ENCODE measurements around the gene SLC25A43. TPM values are rescaled to one million over a fixed set of nuclear protein-coding genes. Genes with fewer than 3 reads are reported as not detected.

Gene SLC25A43
- polyA plus RNA-seq, 2 of the 4 experiments (the other 2 are of a cell fraction), result 27.4 to 31.2 TPM

- TF ChIP-seq HEYL (CRISPR knock-in tag; IDR thresholded peaks at IDR 0.05), result no peak
- no peak for TF ChIP-seq TP53 (CRISPR knock-in tag; IDR thresholded peaks at IDR 0.05)
- no peak for TF ChIP-seq CHD4 (IDR thresholded peaks at IDR 0.05; ENCODE audit: borderline replicate concordance)
- 0 out of 2 replicates have a peak, but pooled peaks have one; percentile 29 for TF ChIP-seq EHF (CRISPR knock-in tag; IDR thresholded peaks at IDR 0.05)
- no peak for TF ChIP-seq NFE2L2 (conservative IDR thresholded peaks at IDR 0.05; ENCODE audit: low read length)
- TF ChIP-seq NPAS2 (CRISPR knock-in tag; IDR thresholded peaks at IDR 0.05; ENCODE audit: borderline replicate concordance), result no peak
- no peak for TF ChIP-seq GATA3 (IDR thresholded peaks at IDR 0.05; ENCODE audit: borderline replicate concordance)
- no peak for TF ChIP-seq POLR2AphosphoS2 (conservative IDR thresholded peaks at IDR 0.05; ENCODE audit: low read length)
- TF ChIP-seq HOXB5 (CRISPR knock-in tag; IDR thresholded peaks at IDR 0.05), result no peak
- 0 out of 2 replicates have a peak, but pooled peaks have one; percentile 52 for TF ChIP-seq FOSB (CRISPR knock-in tag; IDR thresholded peaks at IDR 0.05)
- TF ChIP-seq RAD21 (conservative IDR thresholded peaks at IDR 0.05 in 1 of 2, IDR thresholded peaks at IDR 0.05 in 1 of 2), result peak; percentile 25 to 36; a peak in 4 of 5 replicates
- no peak; the same call in 1 of the 2 replicates for TF ChIP-seq MYC (IDR thresholded peaks at IDR 0.05; ENCODE audit: borderline replicate concordance, low read length)
- TF ChIP-seq MAFK (IDR thresholded peaks at IDR 0.05; ENCODE audit: partially characterized antibody), result peak; percentile 79
- TF ChIP-seq MAX (IDR thresholded peaks at IDR 0.05), result peak; percentile 38
- TF ChIP-seq PBX3 (IDR thresholded peaks at IDR 0.05), result no peak
- TF ChIP-seq HES2 (IDR thresholded peaks at IDR 0.05), result no peak
Measured at GRCh38 chrX:119502727-119503483, 103.8 kb downstream of the SLC25A43 start (continued).

GRCh38 chrX:119503484-119503861 is 104.3 kb downstream of the SLC25A43 start:
- Histone ChIP-seq H3K9me3 (no peaks in the 10 kb centered on the region), H3K27ac (peak overlapping the region; percentile 90 to 100), H3K4me3 (no peak overlapping the region), H3K4me1 (peaks cover 68% of the 10 kb centered on the region), H3K4me2 (peak overlapping the region; percentile 79)
- DNase-seq (ENCODE audit: low read depth in 1 of 2, low spot score in 1 of 2) (peak in 1 of 2 experiments; percentile 91), ATAC-seq (peak; percentile 89 to 90), FAIRE-seq (no peak)
- ChIA-PET POLR2A (interaction anchor here (0.8 to 1.9 kb wide), 8 partner anchors 9 to 266 kb away, joined by 3 to 15 read pairs (median 5); partner anchors contain the start of gene SLC25A5), CTCF (interaction anchor here (0.6 to 31.5 kb wide), 4 partner anchors 9 to 59 kb away, joined by 3 to 814 read pairs (median 14); no protein-coding TSS in a partner anchor)
- TF ChIP-seq BCL3 (IDR thresholded peaks at IDR 0.05) (peak; percentile 47; the same call in 1 of the 3 replicates), ESRRA (IDR thresholded peaks at IDR 0.05; ENCODE audit: borderline replicate concordance, low read length) (peak; percentile 92), JUN (IDR thresholded peaks at IDR 0.05) (peak; percentile 63 to 86; a peak in 4 of 5 replicates), MAZ (IDR thresholded peaks at IDR 0.05; ENCODE audit: borderline replicate concordance, low read depth, low read length) (no peak), MAX (IDR thresholded peaks at IDR 0.05) (peak; percentile 62; the same call in 1 of the 2 replicates), FOSL2 (IDR thresholded peaks at IDR 0.05) (0 out of 2 replicates have a peak, but pooled peaks have one; percentile 21), FOSL2 (CRISPR knock-in tag; IDR thresholded peaks at IDR 0.05) (peak; percentile 81), SMC3 (IDR thresholded peaks at IDR 0.05) (peak; percentile 30; the same call in 1 of the 3 replicates), RAD21 (conservative IDR thresholded peaks at IDR 0.05 in 1 of 2, IDR thresholded peaks at IDR 0.05 in 1 of 2) (peak in 1 of 2 experiments; percentile 6; a peak in 2 of 5 replicates), EP300 (IDR thresholded peaks at IDR 0.05) (peak; percentile 73 to 89; a peak in 4 of 5 replicates), E2F6 (IDR thresholded peaks at IDR 0.05; ENCODE audit: borderline replicate concordance, low read depth) (peak; percentile 42; the same call in 1 of the 2 replicates), FOSB (CRISPR knock-in tag; IDR thresholded peaks at IDR 0.05) (no peak), GATA3 (IDR thresholded peaks at IDR 0.05; ENCODE audit: borderline replicate concordance) (peak; percentile 62; the same call in 1 of the 2 replicates), JUNB (IDR thresholded peaks at IDR 0.05) (peak; percentile 68), SREBF2 (IDR thresholded peaks at IDR 0.05) (no peak)
- 0% methylated on average over 1 of the region's 2 CpGs for WGBS (ENCODE audit: missing lambda C conversion rate)
